GM12891 (cell line): ENCODE measurements around the gene PANX2. TPM values are rescaled to one million over a fixed set of nuclear protein-coding genes. Genes with fewer than 3 reads are reported as not detected.
"Not testable (repeated sequence)": the region's sequence is repeated elsewhere in the genome, so short reads cannot be mapped to it uniquely, and the experiment has no call there.

Experiments
- DNase-seq: peaks from one replicate; pipeline ENCODE4 v3.0.0; 2011; ENCODE audit warnings: low spot score; ENCODE audit not compliant: insufficient read length
- FAIRE-seq: peaks from 2 replicates; lab custom pipeline; 2011; peaks lifted over from hg19 to GRCh38; lab: Jason Lieb, UNC
- PAX5 ChIP-seq: IDR thresholded peaks from 2 replicates; pipeline ENCODE4 v1.6.1; 2011; ENCODE audit warnings: low read length, moderate library complexity, mild to moderate bottlenecking; ENCODE audit not compliant: insufficient read depth, severe bottlenecking
- POLR2A ChIP-seq: IDR thresholded peaks from 2 replicates; pipeline ENCODE4 v1.6.1; 2011; ENCODE audit warnings: low read depth, low read length, control low read depth
- POLR2AphosphoS5 ChIP-seq: IDR thresholded peaks from 2 replicates; pipeline ENCODE4 v1.6.1; 2011; ENCODE audit warnings: low read depth, low read length, control low read depth
- POU2F2 ChIP-seq: IDR thresholded peaks from 2 replicates; pipeline ENCODE4 v1.6.1; 2011; ENCODE audit warnings: low read depth, mild to moderate bottlenecking, control low read depth, low read length, moderate library complexity
- SPI1 ChIP-seq: IDR thresholded peaks from 2 replicates; pipeline ENCODE4 v1.6.1; 2011; ENCODE audit warnings: low read depth, low read length, control low read depth
- TAF1 ChIP-seq: IDR thresholded peaks from 2 replicates; pipeline ENCODE4 v1.6.1; 2011; ENCODE audit warnings: low read depth, low read length, control low read depth
- polyA plus RNA-seq: library from polyadenylated mRNA; unstranded; fragments of >200 nt; gene quantifications from one replicate; pipeline ENCODE4 v1.2.1, GENCODE V29; 2012; ENCODE audit warnings: low read depth, missing spikeins, inconsistent platforms; ENCODE audit not compliant: missing spikeins

The PANX2 gene
- polyA plus RNA-seq = 0.67 TPM

GRCh38 chr22:50170453-50171318 lies at the start of gene PANX2:
PANX2 (plus strand) TSS chr22:50170731; CDS start chr22:50170731, 0 bp downstream.
- FAIRE-seq (peak; percentile 26), DNase-seq (no peak)
- TF ChIP-seq POLR2A (no peak), POU2F2 (no peak), SPI1 (no peak), TAF1 (no peak), POLR2AphosphoS5 (no peak), PAX5 (no peak)

GRCh38 chr22:50121202-50121740 lies 49.3 kb upstream of the PANX2 start:
- TF ChIP-seq TAF1 (no peak), SPI1 (no peak), POU2F2 (no peak), PAX5 (no peak), POLR2A (no peak)
- no peak for DNase-seq
- FAIRE-seq = no peak

- no peak for TF ChIP-seq PAX5
- TF ChIP-seq POU2F2 = no peak
- TF ChIP-seq TAF1 = no peak
- TF ChIP-seq SPI1 = no peak
- no peak for TF ChIP-seq POLR2A
- TF ChIP-seq POLR2AphosphoS5 = no peak
- FAIRE-seq = no peak
Observed at GRCh38 chr22:50123119-50123518, 47.4 kb upstream of the PANX2 start.

GRCh38 chr22:50125029-50125428 lies 45.5 kb upstream of the PANX2 start:
- TF ChIP-seq POLR2A (no peak), PAX5 (no peak), POLR2AphosphoS5 (no peak), SPI1 (no peak), POU2F2 (no peak), TAF1 (no peak)
- FAIRE-seq = no peak

More at GRCh38 chr22:50123119-50123518, 47.4 kb upstream of the PANX2 start:
- DNase-seq = no peak

GRCh38 chr22:50129121-50129736 lies 41.3 kb upstream of the PANX2 start:
- FAIRE-seq = no peak
- TF ChIP-seq TAF1 (no peak), POU2F2 (no peak), POLR2AphosphoS5 (no peak), POLR2A (no peak), SPI1 (no peak), PAX5 (no peak)
- DNase-seq = no peak

More at GRCh38 chr22:50125029-50125428, 45.5 kb upstream of the PANX2 start:
- DNase-seq = no peak

- no peak for FAIRE-seq
- no peak for DNase-seq
Observed at GRCh38 chr22:50131894-50132293, 38.6 kb upstream of the PANX2 start.

GRCh38 chr22:50134481-50134880 lies 36.0 kb upstream of the PANX2 start:
- no peak for FAIRE-seq
- TF ChIP-seq POLR2AphosphoS5 (no peak), SPI1 (no peak), TAF1 (no peak), PAX5 (no peak), POU2F2 (no peak), POLR2A (no peak)
- DNase-seq = no peak

More at GRCh38 chr22:50131894-50132293, 38.6 kb upstream of the PANX2 start:
- TF ChIP-seq PAX5 = no peak
- no peak for TF ChIP-seq SPI1
- TF ChIP-seq POLR2AphosphoS5 = no peak
- no peak for TF ChIP-seq TAF1
- TF ChIP-seq POU2F2 = no peak
- TF ChIP-seq POLR2A = no peak

- no peak for TF ChIP-seq POU2F2
- no peak for TF ChIP-seq TAF1
- TF ChIP-seq SPI1 = no peak
- TF ChIP-seq POLR2AphosphoS5 = no peak
- DNase-seq (no peak), FAIRE-seq (no peak)
Observed at GRCh38 chr22:50136581-50137015, 33.9 kb upstream of the PANX2 start.

- not testable (repeated sequence) for FAIRE-seq, DNase-seq
Observed at GRCh38 chr22:50137277-50137676, 33.3 kb upstream of the PANX2 start.

GRCh38 chr22:50138041-50138440 lies 32.5 kb upstream of the PANX2 start:
- no peak for FAIRE-seq
- no peak for TF ChIP-seq POU2F2
- TF ChIP-seq PAX5 = no peak
- TF ChIP-seq TAF1 = no peak
- no peak for TF ChIP-seq SPI1
- no peak for TF ChIP-seq POLR2A
- no peak for TF ChIP-seq POLR2AphosphoS5
- DNase-seq = no peak
